LoVo (cell line): ENCODE measurements around the gene RIMBP2.
"Not testable (repeated sequence)": the region's sequence is repeated elsewhere in the genome, so short reads cannot be mapped to it uniquely, and the experiment has no call there.

Experiments
- DNase-seq: peaks from one replicate; pipeline ENCODE4 v3.0.0-alpha.2; 2016; ENCODE audit warnings: low spot score

RIMBP2 gene

DNA sequence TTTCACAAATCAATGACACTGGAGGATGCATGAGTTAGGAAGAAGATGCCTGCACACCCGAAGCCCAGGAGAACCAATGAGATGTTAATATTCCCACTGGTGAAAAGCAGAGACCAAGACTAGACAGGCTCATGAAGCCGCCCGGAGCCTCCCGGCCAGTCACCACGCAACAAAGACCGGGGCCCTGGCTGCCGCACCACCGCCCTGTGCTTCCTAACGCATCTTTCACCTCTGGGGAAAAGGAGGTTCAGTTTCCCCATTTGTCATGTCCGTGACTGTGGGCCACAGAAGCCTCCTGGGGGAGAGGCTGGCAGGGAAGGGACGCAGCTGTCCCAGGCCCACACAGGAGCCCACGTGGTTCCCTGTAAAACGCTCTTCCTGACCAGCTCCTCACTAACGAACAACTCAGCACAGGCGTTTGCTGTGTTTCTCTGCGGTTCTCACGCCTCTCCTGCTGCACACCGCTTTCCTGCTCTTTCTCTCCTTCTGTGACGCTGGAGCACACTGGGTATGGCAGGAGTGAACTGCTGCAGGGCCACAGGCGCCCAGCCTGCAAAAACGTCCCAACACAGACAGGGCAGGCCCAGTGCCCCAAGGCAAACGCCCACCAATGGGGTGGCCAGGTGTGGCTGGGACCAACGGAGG is 10.8 kb downstream of the RIMBP2 start:
- DNase-seq: no peak

DNA sequence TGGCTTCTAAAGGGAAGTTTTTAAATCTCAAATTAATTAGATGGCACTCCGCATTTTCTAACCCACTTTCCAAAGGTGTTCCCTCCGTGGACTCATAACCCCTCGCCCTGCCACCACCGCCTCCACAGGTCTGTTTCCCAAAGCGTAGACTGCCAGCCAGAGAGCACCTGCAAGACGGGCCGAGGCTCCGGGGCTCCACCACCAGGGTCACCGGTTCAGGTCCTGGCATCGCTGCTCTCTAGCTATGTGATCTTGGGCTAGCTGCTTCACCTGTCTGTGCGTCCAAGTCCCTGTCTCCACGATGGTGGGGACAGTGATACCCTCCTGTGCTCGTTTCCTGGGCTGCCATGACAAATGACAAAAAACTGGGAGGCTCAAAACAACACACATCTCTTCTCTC is 11.5 kb downstream of the RIMBP2 start:
- DNase-seq: no peak

DNA sequence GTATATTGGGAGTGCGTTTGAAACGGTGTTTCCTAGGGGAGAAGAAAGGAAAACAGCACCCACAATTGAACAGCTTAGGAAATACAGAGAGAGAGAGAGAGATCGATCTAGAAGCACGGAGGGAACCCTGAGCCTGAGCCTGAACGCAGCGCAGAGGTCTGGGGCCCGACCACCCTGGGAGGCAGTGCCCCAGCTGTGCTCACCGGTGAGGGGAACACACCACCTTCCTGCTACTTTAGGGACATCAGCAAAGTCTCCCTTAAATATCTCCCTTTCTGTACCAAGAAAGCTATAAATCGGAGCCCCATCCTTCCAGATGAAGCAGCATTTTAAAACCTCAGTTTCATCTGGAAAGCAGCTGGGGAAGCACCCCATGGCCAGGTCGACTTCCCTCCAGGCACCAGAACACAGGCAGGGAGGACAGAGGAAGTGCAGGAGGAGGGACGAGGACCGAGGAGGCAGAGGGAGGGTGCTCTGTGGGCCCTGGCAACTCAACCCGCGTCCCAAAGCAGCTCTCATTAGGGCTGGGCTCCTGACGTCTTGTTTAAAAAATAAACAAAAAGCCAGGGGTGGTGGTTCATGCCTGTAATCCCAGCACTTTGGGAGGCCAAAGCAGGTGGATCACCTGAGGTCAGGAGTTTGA is 12.2 kb downstream of the RIMBP2 start:
- DNase-seq: no peak

DNA sequence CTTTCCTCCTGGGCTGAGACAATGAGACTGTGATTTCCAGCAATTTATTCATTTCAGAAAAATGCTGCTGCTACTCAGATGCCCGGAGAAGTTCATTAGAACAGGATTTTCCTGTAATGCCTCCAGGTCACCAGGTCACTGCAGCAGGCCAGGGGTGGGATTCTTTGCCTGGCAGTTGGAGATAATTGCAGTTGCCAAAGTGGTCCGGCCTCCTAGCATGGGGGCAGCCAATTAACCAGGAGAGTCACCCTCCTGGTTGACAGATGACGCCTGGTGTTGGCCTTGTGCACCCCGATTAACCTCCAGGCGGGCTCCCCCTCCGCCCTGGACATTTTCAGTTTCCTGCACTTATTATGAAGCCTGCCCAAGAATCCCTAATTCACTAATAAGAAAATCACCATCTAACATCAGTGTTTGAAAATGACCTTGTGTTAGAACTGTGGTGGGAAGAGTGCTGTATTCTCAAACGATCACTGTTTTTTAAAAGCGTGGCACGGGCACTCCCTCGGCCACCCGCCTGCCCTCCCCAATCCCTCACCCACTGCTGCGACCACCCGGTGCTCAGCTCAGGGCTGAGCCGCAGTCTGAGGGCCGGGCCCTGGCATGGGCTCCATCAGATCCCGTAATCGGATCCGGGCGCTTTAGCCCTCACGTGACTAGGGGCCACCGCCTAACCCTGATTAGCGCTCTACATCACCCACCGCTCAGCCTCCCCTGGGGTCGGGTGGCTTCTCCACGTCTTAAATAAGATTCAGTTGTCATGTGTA is 12.9 kb downstream of the RIMBP2 start:
- DNase-seq: no peak

DNA sequence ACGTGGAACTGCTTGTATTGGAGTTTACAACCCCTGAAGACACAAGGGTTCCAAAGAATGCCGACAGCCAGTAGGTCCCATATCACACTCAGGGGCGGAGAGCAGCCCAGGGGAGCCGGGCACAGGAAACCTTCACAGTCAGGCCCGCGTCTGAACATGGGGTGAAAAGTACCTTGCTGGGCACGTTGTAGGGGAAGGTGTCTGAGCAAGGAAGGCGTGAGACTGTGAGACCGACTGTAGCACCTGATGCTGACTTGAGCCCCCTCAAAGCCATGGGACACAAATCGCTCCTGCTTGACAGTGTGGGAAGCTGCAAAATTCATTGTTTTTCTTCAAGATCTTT is 14.7 kb downstream of the RIMBP2 start:
- no peak for DNase-seq

DNA sequence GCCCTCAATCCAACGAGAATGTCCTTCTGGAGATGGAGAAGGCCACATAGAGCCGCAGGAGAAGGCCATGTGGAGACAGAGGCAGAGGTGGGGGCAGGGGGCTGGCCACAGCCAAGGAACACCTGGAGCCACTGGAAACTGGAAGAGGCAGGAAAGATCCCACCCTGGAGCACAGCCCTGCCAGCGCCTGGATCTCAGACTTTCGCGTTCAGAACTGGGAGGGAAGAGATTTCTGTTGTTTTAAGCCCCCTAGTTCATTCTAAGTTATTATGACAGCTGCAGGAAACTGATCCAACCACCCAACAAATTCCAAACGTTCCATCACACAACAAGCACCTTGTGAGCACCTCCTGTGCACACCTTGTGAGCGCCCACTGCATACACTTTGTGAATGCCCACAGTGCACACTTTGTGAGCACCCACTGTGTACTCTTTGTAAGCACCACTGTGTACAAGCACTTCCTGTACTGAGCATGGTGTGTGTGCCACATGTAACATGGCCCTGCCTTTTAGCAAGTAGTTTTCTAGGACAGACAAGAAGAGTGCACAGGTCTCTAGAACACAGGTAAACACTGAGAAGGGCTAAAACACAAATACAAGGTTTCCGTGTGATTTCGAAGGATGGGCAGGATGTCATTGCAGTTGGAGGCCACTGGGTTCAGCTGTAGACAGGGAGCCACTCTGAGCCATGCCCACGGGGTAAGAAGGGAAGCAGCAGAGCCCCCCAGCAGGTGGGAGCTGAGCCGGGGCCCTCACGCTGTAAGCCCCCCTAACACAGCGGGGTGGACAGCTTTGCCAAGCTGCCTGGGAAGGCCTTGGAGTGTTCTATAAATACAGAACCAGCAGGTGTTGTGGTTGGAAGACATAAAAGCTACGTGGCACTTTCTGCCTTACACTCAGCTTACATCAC is 15.4 kb downstream of the RIMBP2 start:
- DNase-seq: no peak

DNA sequence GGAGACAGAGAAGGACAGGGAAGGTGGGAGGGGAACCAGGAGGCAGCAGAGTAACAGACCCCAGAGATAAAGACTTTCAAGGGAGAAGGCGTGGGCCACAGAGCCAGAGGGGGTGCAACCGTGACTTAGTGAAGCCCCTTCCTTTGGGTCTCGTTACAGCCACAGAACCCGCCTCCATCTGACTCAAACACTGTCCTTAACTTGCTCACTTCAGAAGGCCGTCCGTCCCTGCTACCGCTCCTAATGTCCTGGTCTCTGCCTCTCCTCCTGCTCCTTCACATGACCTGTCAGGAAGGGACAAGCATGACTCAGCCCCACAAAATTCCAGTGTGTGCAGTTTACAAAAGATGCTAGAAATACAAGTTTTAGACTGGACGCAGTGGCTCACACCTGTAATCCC is 18.0 kb downstream of the RIMBP2 start:
- DNase-seq: no peak

DNA sequence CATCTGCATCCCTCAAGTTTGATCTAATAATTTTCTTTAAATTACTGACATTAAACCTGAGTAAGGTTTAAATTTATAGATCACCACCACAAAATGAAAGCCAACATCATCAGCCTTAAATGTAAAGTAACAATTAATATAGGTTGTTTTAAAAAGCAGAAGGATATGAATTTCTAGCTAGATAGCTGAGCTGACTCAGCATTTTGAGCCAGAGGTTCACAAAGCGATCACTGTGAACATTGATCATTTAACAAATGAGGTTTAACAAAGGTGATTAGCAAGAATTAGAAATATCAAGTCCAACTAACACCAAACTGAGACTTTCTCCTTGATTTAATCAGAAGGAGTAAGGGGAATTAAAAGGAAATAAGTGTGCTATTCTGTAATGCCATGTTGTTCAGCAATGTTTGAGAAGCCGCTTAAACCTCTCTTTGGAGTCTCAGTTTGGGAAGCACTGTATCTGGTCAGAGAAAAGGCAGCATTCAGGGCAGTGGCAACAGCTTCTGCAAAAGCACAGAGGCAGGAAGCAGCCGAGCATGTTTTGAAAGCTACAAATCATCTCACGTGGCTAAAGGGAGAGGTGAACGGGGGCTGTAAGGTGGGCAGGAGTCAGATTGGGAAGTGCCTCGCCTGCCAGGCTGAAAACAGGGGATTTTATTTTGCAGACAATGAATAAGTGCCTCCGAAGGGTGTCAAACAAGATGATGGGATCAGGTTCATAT is 19.6 kb downstream of the RIMBP2 start:
- no peak for DNase-seq

DNA sequence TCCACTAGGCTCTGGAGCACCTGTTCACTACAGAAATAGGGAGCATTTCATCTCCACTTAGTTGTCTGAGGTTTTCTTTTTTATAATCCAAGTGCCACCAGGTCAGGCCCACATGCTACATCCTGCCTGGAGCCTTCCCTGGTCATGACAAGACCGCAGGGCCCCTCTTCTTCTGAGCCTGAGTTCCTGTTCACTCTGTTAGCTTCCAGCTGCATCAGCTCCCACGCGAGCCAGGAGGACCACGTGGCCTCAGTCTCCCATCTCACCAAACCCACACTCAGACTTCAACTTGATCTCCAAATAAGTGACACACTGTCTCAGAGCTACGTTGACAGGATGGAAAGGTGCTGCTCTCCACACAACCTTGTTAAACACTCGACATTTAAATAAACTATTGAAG is 21.0 kb downstream of the RIMBP2 start:
- no peak for DNase-seq

DNA sequence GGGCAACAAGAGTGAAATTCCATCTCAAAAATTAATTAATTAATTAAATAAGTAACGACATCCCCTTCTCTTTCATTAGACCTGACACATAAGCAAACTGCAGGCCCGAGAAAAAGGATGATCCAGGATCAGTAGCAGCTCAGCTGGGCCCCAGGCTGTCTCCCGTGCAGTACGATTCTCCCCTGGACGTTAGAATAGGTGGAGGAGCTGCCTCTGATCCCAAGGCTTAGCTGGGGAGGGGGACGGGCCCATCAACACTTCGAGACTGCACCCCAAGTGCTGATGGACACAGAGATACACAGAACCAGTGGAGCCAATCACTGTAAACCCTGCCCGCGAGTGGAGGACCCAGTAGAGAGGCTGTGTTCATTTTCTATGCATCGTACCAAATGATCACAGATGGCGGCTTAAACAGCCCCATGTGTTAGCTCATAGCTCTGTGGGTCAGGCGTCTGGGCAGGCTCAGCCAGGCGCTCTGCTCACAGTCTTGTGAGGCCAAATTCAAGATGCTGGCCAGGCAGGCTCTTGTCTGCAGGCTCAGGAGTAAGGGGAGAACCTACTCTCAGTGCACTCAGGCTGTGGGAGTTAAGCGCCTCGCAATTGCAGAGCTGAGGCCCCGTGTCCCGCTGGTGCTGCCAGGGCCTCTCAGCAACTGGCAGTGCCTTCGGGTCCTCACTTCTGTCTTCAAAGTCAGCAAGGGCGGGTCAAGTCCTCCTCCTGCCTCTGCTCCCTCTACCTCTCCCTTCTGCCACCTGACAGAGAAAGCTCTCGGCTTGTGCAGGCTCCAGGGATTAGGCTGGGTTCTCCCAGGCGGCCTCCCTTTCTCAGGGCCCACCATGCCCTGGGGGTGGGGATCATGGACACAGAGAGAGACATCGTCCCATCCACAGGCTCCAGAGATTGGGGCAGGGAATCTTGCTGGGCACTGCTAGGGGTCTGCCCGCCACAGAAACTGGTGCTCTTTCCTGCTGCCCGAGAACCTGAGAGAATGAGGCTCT is 26.4 kb downstream of the RIMBP2 start:
- no peak for DNase-seq

DNA sequence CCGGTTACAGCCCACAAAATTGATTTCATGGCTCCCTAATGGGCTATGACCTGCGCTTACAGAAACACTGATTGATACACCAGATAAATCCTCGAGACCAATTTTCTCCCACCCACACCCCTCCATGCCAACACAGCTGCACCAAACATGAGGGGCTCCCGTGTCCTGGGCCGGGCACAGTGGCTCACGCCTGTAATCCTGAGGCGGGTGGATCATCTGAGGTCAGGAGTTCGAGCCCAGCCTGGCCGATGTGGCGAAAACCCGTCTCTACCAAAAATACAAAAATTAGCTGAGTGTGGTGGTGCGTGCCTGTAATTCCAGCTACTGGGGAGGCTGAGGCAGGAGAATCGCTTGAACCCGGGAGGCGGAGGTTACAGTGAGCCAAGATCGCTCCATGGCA is 27.1 kb downstream of the RIMBP2 start:
- DNase-seq: not testable (repeated sequence)

DNA sequence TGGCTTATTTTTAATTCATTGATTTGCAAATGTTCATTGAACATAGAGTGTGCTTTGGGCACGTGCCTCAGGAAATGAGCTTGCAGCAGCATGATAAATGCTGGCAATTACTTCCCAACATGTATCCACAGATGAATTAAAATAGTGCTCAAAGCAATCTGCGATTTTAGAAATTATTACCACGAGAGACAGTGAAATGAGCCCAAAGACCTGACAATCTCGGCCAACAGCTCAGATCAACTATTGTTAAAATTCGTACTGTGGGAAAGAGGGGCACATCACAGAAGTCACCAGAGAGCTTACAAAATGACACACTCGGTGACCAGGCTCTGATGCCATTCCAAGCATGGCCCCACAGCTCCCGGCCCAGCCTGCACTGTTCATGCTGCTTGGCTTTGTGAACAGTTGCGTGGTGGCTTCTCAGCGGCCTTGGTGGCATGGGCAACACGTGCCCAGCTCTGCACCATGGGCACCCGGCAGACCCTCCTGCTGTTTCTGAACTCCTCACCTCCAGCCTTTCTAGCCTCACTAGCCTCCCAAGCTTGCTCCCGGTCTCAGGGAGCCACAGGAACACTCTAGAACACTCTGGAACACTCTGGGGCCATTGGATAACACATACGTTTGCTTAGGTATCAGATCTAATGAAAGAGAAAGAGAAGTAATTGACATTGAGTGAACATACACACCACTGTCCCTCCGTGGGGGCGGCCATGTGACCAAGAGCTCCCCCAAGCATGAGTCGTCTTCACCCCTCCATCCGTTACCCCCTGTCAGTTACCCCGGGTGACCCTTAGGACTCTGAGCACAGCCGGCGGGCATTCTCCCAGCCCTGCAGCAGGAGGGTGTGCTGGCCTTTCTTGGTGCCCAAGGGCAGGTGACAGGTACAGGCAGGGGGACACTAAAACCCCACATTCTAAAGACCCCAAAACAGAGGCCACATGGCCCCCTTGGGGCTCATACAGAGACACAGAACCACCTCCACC is 28.0 kb downstream of the RIMBP2 start:
- no peak for DNase-seq

DNA sequence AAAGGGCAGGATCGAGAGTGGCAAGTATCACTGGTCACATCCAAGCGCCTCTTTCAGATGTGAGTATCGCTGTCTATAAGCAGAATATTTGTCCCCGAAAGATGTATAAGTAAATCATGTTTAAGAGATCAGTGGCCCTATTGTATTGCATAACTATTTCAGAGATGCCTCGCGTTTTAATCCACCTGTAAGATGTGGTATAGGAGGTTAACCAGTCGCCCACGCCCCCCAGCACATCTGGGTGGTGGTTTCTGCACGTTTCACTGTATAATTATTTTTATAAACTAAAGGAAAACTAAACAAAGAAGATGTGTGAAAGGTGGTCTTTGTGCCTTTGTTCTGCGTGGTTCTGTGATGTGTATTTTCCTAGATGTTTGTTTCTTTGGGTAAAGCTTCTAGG is 28.9 kb downstream of the RIMBP2 start:
- no peak for DNase-seq

DNA sequence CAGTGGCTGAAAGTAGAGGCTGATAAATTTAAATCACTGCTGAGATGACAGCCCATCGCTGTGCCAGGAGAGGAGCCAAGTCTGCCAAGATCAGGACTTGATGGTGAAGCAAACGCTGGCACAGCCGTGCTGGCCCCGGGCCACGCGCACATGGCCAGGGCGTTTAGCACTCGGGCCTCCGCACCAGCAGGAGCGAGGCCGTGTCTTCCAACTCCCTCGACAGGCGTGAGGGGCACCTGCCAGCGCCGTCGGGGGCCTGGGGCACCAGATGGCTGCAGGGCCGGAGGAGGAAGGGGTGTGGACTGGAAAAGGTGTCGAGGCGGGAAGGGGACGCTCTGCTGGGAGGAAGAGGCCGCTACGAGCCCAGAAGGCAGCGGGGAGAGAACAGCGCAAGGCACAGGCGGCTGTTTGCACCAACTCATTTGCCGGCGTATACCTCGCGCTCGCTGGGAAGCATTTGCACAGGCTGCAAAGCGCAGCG is 29.5 kb downstream of the RIMBP2 start:
- DNase-seq: no peak

DNA sequence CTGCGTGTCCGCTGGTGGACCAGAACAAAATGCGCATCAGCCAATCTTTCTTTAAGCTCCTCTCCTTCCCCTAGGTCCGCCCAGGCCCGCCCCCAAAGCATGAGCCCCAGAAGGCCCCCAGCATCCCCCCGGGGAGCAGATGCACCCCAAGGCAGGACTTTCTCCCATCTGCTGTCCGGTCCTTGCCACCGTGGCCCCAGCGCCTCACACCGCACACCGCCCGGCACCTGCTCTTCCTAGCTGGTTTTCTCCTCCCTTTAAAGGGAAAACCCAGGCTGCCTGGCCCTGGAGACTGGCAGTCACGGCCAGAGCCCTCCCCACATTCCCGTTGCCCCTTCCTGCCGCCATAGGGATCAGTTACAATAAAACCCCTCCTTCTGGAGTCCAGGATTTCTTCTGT is 30.2 kb downstream of the RIMBP2 start:
- DNase-seq: no peak

DNA sequence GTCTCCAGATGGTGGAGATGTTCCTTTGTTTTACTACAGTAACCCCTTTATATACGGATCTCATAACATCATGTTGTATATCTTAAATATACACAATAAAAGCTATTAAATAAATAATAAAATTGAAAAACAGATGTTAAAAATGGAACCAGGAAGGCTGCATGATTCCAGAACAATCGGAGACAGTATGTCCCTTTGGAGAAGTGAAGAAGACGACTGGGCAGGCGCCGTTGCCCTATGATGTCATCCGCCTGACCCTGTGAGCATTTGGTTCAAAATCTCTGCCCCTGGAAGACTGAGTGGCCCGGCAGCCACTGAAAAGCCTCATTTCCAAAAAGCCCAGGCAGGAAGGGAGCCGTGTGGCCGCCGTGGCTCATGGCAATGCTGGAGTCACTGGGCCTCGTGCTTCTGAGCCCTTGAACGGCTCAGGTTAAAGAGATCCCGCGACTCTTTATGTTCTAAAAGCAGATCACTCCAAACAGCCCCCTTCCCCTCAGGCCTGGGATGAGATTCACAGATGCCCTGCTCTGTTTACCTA is 30.8 kb downstream of the RIMBP2 start:
- DNase-seq: no peak

DNA sequence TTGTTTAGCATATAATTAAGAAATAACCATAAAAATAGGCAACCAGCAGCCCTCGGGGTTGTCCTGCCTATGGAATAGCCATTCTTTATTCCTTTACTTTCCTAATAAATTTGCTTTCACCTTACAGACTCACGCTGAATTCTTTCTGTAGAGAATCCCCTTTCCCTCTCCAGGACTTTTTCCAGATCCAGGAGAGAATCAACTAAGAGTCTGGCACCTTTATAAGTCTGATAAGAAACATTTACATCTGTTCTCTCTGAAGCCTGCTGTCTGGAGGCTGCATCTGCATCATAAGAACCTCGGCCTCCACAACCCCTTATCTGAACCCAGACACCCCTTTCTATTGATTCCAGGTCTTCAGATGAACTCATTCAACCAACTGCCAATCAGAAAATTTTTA is 32.3 kb downstream of the RIMBP2 start:
- DNase-seq: no peak

DNA sequence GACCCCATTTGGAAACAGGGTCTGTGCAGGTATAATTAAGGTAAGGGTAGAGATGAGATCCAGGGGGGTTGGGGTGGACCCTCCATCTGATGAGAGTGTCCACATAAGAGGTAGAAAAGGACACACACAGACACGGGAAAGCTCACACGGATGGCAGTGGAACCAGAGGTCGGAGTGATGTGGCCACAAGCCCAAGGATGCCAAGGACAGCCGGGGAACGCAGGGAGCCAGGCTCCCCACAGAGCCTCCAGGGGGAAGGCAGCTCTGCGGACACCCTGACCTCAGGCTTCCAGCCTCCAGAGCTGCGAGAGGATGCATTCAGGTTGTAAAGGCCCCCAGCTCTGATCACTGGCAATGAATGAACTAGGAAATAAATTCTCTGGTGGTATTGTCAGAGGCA is 33.0 kb downstream of the RIMBP2 start:
- DNase-seq: no peak

DNA sequence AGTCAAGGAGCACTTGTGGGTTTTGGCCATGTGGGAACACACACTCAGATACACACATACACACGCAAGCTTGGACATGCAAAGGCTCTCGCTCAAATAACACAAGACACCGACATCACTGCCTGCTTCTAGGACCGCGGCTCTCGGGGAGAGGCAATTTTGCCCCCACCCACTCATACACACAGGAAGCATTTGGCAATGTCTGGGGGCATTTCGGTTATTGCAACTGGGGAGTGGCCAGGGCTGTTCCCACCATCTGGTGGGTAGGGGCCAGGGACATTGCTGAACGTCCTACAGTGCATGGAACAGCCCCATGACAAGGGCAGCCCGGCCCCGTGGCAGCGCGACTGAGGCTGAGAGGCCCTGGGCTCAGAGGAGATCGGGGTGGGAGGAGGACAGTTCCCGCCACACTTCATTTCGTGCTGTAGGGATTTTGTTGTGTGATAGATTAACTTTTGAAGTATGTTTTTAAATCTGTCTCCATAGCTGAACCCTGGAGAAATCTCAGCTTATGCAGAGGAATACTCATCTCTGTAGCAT is 35.6 kb downstream of the RIMBP2 start:
- DNase-seq: no peak
